Peyer's patch (tissue), 4 donors: ENCODE data around the gene TH. TPM values are rescaled to one million over a fixed set of nuclear protein-coding genes. Genes with fewer than 3 reads are reported as not detected.

Source experiments
- DNase-seq, 3 donors: peaks; one replicate each; pipeline ENCODE4 v3.0.0-alpha.2; 2017 to 2019
- H3K27ac ChIP-seq, 4 donors: fragments of 200-600 bp; sonication (generic); one replicate each; pipeline ENCODE4 v1.5.1; 2016 to 2019
- H3K27me3 ChIP-seq, 2 donors: fragments of 200-600 bp; sonication (generic); one replicate each; pipeline ENCODE4 v1.5.1; 2019
- H3K36me3 ChIP-seq, 3 donors: fragments of 200-600 bp; sonication (generic); one replicate each; pipeline ENCODE4 v1.5.1; 2016 to 2019
- H3K4me1 ChIP-seq, 4 donors: fragments of 200-600 bp; sonication (generic); one replicate each; pipeline ENCODE4 v1.5.1; 2016 to 2019
- H3K4me3 ChIP-seq, 4 donors: fragments of 200-600 bp; sonication (generic); 1 replicate in 3 of 4; 2 replicates in 1 of 4; pipeline ENCODE4 v1.5.1; 2016 to 2019; ENCODE audit warnings: mild to moderate bottlenecking in 1 of 4
- H3K9me3 ChIP-seq, 4 donors: fragments of 200-600 bp; sonication (generic); one replicate each; pipeline ENCODE4 v1.5.1; 2016 to 2019; ENCODE audit warnings: mild to moderate bottlenecking in 1 of 4
- POLR2A ChIP-seq, 2 donors: fragments of 450-650 bp; IDR thresholded peaks; one replicate each; pipeline ENCODE4 v1.5.1; 2017; ENCODE audit warnings: antibody characterized with exemption in 2 of 2, mild to moderate bottlenecking in 2 of 2, moderate library complexity in 2 of 2
- total RNA-seq, 4 donors: library from RNA; depleted of rRNA; stranded (reverse); fragments of >200 nt; gene quantifications; one replicate each; pipeline ENCODE4 v1.1.0, GENCODE V29; 2016
- TF ChIP-seq, protein P1 (sequence below), 6 experiments: fragments of 450-650 bp in 4 of 6; fragments of 200-600 bp in 2 of 6; sonication (generic) in 1 of 6; IDR thresholded peaks; one replicate each; pipeline ENCODE4 v1.5.1; 2017 to 2019; ENCODE audit warnings: antibody characterized with exemption in 6 of 6, mild to moderate bottlenecking in 3 of 6, moderate library complexity in 1 of 6

TH gene
- total RNA-seq, 4 donors from 2014 or later, result 1.7 TPM; not detected in 3

GRCh38 chr11:2213890-2214526 lies 42.4 kb upstream of the TH start:
- Histone ChIP-seq H3K27me3 (no peaks in the 10 kb centered on the region), H3K4me3 (no peak overlapping the region), H3K27ac (no peak overlapping the region), H3K4me1 (peaks cover 0 to 23% (median 0%) of the 10 kb centered on the region in 4 donors), H3K36me3 (no peaks in the 10 kb centered on the region), H3K9me3 (no peaks in the 10 kb centered on the region)
- DNase-seq, result no peak
- TF ChIP-seq, protein P1, sequence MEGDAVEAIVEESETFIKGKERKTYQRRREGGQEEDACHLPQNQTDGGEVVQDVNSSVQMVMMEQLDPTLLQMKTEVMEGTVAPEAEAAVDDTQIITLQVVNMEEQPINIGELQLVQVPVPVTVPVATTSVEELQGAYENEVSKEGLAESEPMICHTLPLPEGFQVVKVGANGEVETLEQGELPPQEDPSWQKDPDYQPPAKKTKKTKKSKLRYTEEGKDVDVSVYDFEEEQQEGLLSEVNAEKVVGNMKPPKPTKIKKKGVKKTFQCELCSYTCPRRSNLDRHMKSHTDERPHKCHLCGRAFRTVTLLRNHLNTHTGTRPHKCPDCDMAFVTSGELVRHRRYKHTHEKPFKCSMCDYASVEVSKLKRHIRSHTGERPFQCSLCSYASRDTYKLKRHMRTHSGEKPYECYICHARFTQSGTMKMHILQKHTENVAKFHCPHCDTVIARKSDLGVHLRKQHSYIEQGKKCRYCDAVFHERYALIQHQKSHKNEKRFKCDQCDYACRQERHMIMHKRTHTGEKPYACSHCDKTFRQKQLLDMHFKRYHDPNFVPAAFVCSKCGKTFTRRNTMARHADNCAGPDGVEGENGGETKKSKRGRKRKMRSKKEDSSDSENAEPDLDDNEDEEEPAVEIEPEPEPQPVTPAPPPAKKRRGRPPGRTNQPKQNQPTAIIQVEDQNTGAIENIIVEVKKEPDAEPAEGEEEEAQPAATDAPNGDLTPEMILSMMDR (IDR thresholded peaks at IDR 0.05), result no peak

GRCh38 chr11:2213384-2213842 lies 41.8 kb upstream of the TH start:
- DNase-seq, result peak; percentile 30 to 62 (median 59)
- no peaks in the 10 kb centered on the region for H3K27me3 ChIP-seq
- no peaks in the 10 kb centered on the region for H3K36me3 ChIP-seq
- H3K4me3 ChIP-seq, result no peak overlapping the region
- no peaks in the 10 kb centered on the region for H3K9me3 ChIP-seq
- peaks cover 0 to 23% (median 0%) of the 10 kb centered on the region in 4 donors for H3K4me1 ChIP-seq
- H3K27ac ChIP-seq, result no peak overlapping the region
- TF ChIP-seq POLR2A (IDR thresholded peaks at IDR 0.05), result no peak
- TF ChIP-seq, protein P1 (IDR thresholded peaks at IDR 0.05), result no peak

- no peak for DNase-seq
- Histone ChIP-seq H3K27ac (no peak overlapping the region), H3K27me3 (no peaks in the 10 kb centered on the region), H3K36me3 (no peaks in the 10 kb centered on the region), H3K4me3 (no peak overlapping the region), H3K4me1 (peaks cover 0 to 23% (median 0%) of the 10 kb centered on the region in 4 donors), H3K9me3 (no peaks in the 10 kb centered on the region)
- TF ChIP-seq POLR2A (IDR thresholded peaks at IDR 0.05), result no peak
- TF ChIP-seq, protein P1 (IDR thresholded peaks at IDR 0.05), result no peak
These were observed 41.0 kb upstream of the TH start for GRCh38 chr11:2212411-2213251.

GRCh38 chr11:2211113-2211971 lies 39.7 kb upstream of the TH start:
- no peak overlapping the region for H3K4me3 ChIP-seq
- peak overlapping the region in 1 of 4 donors; percentile 39 for H3K27ac ChIP-seq
- peaks cover 0 to 23% (median 0%) of the 10 kb centered on the region in 4 donors for H3K4me1 ChIP-seq
- H3K27me3 ChIP-seq, result no peaks in the 10 kb centered on the region
- H3K36me3 ChIP-seq, result no peaks in the 10 kb centered on the region
- peak in 2 of 3 donors; percentile 66 to 79 for DNase-seq
- H3K9me3 ChIP-seq, result peaks cover 0 to 4% (median 0%) of the 10 kb centered on the region in 4 donors
- TF ChIP-seq POLR2A (IDR thresholded peaks at IDR 0.05), result no peak
- TF ChIP-seq, protein P1 (IDR thresholded peaks at IDR 0.05), result no peak
